ENCODE results near the gene RERE.

DNA sequence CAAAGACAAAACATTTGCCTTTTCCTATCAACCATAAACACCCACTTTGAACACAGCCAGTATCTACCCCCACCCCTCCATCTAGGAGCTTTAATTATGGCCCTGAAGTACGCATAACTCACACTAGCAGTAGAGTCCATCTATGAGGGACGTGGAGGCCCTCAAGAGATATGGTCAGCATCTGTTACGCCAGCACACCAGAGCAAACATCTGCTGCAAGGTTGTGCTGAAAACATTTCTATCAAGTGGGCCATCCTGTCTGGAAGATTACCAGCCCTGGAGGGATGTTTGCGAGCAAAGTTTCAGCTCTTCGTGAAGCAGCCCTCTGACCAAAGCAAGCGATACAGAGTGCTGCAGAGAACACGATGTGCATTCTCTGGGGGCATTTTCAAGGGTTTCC is 424.9 kb downstream of the RERE start:
- TF ChIP-seq, protein P1, sequence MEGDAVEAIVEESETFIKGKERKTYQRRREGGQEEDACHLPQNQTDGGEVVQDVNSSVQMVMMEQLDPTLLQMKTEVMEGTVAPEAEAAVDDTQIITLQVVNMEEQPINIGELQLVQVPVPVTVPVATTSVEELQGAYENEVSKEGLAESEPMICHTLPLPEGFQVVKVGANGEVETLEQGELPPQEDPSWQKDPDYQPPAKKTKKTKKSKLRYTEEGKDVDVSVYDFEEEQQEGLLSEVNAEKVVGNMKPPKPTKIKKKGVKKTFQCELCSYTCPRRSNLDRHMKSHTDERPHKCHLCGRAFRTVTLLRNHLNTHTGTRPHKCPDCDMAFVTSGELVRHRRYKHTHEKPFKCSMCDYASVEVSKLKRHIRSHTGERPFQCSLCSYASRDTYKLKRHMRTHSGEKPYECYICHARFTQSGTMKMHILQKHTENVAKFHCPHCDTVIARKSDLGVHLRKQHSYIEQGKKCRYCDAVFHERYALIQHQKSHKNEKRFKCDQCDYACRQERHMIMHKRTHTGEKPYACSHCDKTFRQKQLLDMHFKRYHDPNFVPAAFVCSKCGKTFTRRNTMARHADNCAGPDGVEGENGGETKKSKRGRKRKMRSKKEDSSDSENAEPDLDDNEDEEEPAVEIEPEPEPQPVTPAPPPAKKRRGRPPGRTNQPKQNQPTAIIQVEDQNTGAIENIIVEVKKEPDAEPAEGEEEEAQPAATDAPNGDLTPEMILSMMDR (IDR thresholded peaks at IDR 0.05; ENCODE audit: borderline replicate concordance, extremely low read depth, low read length, poor library complexity, severe bottlenecking): no peak
- TF ChIP-seq EZH2 (IDR thresholded peaks at IDR 0.05; ENCODE audit: borderline replicate concordance, low read depth, low read length, severe bottlenecking): no peak
